GM12801 (cell line): ENCODE results near the gene KLHL3.

Source experiments
- CTCF ChIP-seq: IDR thresholded peaks from one replicate; pipeline ENCODE4 v1.5.1; 2011; ENCODE audit warnings: control low read depth; ENCODE audit not compliant: insufficient read length; ENCODE audit errors: extremely low read depth

KLHL3 gene

GRCh38 chr5:137573376-137573775 lies 162.5 kb downstream of the KLHL3 start:
- no peak for TF ChIP-seq CTCF

- TF ChIP-seq CTCF: no peak
Measured at GRCh38 chr5:137572042-137572695, 163.7 kb downstream of the KLHL3 start.

GRCh38 chr5:137570070-137570469 lies 165.8 kb downstream of the KLHL3 start:
- no peak for TF ChIP-seq CTCF
